ENCODE results near the gene GNB5.

GNB5 gene

DNA sequence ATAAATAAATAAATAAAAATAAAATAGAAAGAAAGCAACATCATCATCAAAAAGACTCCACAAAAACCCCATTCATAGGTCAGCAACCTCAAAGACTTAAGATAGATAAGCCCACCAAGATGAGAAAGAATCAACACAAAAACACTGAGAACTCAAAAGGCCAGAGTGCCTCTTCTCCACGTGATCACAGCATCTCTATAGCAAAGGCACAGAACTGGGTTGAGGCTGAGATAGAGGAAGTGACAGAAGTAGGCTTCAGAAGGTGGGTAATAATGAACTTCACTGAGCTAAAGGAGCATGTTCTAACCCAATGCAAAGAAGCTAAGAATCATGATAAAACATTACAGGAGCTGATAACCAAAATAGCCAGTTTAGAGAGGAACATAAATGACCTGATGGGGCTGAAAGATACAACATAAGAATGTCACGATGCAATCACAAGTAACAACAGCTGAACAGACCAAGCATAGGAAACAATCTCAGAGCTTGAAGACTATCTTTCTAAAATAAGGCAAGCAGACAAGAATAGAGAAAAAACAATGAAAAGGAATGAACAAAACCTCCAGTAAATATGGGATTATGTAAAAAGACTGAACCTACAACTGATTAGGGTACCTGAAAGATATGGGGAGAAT is 26.4 kb downstream of the GNB5 start:
- DNase-seq, result no peak

DNA sequence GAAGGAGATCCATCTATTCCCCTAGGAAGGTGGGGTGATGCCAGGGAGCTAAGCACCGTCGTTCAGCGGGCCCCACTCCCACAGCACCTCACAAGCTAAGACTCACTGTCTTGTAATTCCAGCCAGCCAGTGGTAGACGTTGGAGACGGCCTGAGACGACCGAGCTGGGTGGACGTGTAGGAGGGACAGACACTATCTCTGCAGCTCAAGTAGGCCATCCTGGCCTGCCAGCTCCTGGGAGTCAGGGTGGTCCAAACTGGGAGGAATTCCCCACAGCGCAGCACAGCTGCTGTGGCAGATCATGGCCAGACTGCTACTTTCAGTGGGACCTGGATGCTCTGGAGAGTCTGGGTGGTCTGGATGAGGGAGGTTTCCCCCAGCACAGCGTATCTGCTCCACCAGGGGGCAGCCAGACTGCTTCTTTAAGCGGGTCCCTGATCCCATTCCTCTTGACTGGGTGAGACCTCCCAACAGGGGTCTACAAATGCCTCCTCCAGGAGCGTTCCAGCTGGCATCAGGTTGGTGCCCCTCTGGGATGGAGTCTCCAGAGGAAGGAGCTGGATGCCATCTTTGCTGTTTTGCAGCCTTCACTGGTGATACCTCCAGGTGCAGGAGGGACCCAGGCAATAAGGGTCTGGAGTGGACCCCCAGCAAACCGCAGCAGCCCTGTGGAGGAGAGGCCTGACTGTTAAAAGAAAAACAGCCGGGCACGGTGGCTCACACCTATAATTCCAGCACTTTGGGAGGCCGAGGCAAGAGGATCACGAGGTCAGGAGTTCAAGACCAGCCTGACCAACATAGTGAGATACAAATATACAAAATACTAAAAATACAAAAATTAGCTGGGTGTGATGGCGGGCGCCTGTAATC is 27.6 kb downstream of the GNB5 start:
- DNase-seq, result no peak

GRCh38 chr15:52162876-52163275 is 28.3 kb downstream of the GNB5 start:
- no peak for DNase-seq

- no peak for DNase-seq
Measured at GRCh38 chr15:52162260-52162659, 28.9 kb downstream of the GNB5 start.

DNA sequence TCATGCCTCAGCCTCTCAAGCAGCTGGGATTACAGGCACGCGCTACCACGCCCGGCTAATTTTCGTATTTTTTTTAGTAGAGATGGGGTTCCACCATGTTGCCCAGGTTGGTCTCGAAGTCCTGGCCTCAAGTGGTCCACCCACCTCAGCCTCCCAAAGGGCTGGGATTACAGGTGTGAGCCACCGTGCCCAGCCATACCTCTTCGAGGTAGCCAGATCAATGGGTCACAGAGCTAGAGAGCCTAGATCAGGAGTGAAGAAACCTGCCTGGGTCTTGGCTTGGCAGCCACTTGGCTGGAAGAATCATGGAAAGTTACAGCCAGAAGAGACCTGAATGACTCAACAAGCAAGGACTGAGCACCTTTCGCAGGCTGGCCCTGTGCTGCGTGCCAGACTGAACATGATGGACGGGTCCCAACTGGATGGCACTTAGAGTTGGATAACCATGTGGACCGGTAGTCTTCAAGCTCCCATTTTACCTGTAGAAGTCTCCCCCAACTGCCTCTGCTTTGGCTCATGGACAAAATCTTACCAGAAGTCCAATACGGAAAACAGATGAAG is 29.7 kb downstream of the GNB5 start:
- DNase-seq, result no peak

DNA sequence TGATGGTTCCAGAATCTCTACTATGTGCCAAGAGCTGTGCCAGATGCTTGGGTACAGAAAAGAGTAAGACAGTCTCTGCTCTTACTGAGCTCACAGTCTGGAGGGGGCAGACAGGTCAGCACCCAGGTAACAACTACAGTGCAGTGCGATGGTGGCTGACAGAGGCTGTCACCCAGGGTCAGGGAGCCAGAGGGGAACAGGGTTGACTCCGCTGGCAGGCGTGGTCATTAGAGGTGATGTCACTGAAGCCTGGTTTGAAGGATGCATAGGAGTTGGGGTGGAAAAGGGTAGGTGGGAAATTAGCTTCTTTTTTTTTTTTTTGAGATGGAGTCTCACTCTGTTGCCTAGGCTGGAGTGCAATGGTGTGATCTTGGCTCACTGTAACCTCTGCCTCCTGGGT is 31.5 kb downstream of the GNB5 start:
- no peak for DNase-seq

DNA sequence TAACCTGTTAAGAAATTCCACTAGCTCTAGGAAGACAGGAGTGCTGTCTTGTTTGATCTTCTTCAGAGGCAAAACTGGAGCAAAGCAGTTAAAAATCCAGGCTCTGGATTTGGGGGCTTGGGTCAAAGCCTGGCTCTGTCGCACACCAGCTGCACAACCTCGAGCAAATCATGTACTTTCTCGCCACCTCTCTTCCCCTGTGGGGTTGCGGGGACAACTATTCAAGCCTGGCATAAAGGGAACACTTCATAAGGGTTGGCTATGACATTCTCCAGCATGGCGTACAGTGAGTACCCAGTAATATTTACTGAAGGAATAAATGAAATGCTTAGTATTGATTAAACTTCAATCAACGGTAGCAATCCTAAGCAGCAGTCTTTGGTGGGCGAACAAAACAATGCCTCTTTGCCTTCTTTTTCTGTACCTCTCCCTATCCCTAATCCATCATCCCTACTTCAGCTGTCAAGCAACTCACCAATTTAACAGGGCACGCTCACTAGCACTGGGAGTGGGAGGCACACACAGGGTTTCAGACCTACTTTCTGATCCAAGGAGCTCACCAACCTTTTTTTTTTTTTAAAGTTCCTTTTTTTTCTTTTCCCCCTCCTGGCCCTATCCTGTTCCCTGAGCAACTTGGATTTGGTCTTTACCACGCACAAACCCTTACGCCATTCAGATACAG is 33.0 kb downstream of the GNB5 start:
- no peak for DNase-seq

DNA sequence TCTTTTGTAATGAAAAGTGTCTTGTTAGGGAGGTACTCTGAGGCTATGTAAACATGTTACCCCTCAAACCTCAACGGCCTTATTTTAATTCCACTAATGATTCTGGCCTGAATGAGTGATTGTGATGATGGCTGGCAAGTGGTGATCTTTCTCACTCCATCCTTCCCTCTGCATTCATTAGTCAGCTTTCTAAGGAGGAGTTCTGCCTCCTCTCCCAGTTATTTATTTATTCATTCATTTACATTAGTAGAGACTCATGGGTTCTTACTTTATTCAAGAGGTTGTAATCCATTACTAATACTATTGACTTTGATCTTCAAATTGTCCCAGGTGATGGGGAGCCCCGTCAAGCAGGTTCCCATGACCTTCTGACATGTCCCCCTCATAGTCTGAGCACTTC is 35.3 kb downstream of the GNB5 start:
- no peak for DNase-seq

DNA sequence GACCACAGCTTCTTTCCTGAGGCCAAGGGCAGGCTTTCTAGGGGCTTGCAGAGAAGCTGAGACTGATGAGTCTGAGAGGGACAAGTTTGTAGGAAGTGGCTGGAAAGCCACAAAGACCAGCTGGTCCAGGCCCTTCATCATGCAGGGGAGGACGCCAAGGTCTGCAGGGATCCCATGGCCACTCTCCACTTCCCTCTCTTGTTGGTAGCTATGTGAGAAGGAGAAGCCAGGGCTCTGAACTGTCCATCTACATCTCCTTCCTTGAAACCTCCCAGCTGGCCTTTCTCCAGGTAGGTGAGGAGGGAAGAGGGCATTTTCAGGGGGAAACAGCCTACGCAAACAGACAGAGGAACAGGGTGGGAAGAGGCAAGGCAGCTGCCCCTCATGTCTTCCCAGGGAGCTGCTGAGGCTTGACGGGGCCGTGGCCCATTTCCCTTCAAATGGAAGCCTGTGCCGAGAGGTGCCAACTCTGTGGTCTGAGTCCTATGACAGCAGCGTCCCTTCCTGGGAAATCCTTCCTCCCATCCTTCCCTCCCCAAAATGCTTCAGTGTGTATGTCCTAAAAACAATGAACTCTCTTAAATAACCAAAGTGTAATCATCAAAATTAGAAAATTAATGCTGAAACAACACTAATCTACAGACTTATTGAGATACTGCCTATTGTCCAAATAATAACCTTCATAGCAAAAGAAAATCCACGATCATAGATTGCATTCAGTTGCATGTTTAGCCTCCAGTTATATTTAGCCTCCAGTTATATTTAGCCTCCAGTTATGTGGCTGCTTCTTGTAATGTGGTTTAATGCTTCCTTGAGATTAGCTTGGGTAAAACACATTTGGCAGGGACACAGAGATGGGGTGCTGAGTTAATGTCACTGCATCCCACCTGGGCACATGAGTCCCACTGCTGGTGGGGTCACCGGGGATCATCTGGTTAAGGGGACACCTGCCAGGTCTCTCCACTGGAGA is 36.0 kb downstream of the GNB5 start:
- no peak for DNase-seq

DNA sequence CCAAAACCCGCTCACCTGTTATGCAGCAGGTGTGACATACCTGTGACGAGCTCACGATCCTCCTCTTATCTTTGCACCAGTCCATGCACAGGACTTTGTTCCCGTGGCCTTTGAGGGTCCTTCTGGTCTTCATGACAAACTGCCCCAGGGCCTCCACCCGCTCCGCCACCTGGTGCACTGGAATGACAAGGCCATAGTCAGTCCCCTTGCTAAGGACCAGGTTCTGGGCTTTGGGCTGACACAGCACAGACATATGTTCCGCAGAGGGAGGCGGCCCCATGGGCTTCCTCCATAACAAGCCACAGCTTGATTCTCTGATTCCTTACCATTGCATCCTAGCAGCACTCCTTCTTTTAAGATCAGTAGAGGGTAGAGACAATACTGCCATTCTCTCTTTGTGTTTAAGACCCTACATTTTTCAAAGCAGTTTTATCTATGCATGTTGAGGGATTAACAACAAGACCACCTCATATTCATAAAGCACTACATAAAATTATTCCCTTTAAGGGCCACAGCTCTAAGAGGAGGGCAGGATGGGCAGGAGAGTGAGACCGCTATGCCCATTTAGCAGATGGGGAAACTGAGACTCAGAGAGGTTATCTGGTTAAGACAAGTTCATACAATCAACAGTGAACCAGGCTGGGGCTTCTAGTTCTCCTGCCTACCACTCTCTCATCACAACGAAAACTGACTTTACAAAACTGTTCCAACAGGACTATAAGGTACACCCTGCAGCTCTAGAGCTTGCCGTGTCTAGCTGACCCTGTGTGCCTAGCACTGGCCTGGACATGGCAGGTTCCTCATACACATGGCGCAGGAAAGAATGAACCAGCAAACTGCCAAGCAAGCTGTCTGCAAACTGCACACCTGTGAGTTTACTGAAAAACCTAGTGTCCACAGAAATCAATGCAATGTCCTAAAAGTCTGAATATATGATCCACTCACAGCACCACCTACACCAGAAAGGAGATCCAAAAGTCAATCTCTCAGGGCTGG is 37.0 kb downstream of the GNB5 start:
- DNase-seq, result no peak

GRCh38 chr15:52151353-52151752 is 39.8 kb downstream of the GNB5 start:
- DNase-seq, result no peak

GRCh38 chr15:52150871-52151270 is 40.3 kb downstream of the GNB5 start:
- DNase-seq, result no peak

DNA sequence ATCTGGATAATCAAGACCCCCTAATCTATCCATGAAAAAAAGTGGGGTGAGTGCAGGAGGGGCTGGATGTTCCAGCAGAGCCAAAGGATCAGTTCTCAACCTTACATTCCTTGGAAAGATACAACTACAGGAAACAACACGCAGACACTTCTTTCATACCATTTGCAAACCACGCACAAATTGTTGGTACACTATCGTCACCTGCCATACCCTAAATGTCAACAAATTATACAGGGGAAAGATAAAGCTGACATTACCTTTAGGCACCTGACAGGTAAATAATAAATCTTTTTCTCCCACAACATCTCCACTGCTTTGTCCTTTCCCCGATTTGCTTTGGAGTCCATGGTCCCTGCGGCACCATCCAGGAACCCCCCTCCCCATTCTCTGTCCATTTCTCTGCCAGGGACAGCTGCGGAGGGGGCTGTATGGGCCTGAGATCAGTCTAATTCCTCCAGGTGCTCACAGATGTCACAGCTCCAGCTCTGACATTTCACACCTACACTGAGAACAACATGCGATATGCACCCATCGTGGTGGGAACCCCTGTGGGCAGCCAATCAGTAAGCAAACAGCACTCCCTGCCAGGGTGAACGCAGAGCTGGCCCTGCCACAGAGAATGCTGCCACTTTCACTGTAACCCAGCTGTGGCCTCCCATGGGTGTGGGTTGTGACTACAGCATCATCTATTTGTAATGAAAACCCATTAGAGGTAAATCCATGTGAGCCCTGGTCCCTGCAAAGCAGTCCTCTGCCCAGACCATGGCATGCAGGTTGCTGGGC is 41.0 kb downstream of the GNB5 start:
- DNase-seq, result no peak

DNA sequence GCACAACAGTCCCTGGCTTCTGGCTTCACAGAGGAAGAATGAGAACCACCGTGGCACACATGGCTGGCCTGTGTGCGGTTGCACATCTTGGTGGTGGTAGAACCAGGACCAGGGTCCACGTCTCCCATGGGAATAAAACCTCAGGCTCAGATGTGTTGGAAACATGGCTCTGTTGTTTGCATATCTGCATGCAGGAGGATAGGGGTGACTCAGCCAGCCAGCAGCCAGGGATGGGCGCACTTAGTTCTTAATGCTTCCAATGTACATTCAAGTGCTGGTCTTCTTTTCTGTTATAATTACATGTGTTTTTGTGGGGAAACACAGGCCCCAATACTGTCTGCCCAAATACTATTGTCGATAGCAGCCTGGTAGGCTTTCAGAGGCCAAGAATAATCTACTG is 42.8 kb downstream of the GNB5 start:
- DNase-seq, result no peak

GRCh38 chr15:52146776-52147175 is 44.4 kb downstream of the GNB5 start:
- no peak for DNase-seq

GRCh38 chr15:52146261-52146660 is 44.9 kb downstream of the GNB5 start:
- DNase-seq, result no peak

GRCh38 chr15:52144656-52145178 is 46.5 kb downstream of the GNB5 start:
- DNase-seq, result no peak

- DNase-seq, result no peak
Measured at GRCh38 chr15:52143873-52144272, 47.3 kb downstream of the GNB5 start.

GRCh38 chr15:52140646-52141045 is 50.5 kb downstream of the GNB5 start:
- DNase-seq, result no peak

Measured in midbrain (tissue), 1 donor.